GM12878 (cell line): ENCODE measurements around the gene PMAIP1. TPM values are rescaled to one million over a fixed set of nuclear protein-coding genes. Genes with fewer than 3 reads are reported as not detected.

ENCODE experiments used
- ATAC-seq: fragments of 200-7000 bp; cut with Tn5 transposase; 3 replicates; pipeline ENCODE4 v1.9.1; 2020; ENCODE audit warnings: mild to moderate bottlenecking, moderate library complexity
- BruUV-seq: library from RNA; stranded (reverse); fragments of 400-500 nt; replicated peaks from 2 replicates; lab custom pipeline; 2021; lab: Mats Ljungman, UMichigan
- CTCF ChIA-PET: fragments of 300-600 bp; sonication (Branson Sonifier 250); formaldehyde crosslinking; extraction: SDS; loops from one replicate; lab custom pipeline; 2021; ENCODE audit warnings: inconsistent platforms; lab: Yijun Ruan, JAX
- POLR2A ChIA-PET: fragments of 350-600 bp; formaldehyde crosslinking; extraction: SDS; loops from one replicate; lab custom pipeline; 2021; ENCODE audit warnings: inconsistent platforms; lab: Charles Lee
- RAD21 ChIA-PET: fragments of 300-600 bp; sonication (Branson Sonifier 250); formaldehyde crosslinking; loops from one replicate; lab custom pipeline; 2023; ENCODE audit warnings: antibody characterized with exemption; ENCODE audit not compliant: unreplicated experiment; lab: Charles Lee
- SMC1A ChIA-PET: fragments of 300-600 bp; sonication (Branson Sonifier 250); formaldehyde crosslinking; loops from one replicate; lab custom pipeline; 2023; ENCODE audit not compliant: unreplicated experiment, uncharacterized antibody; lab: Charles Lee
- DNase-seq: peaks from one replicate; pipeline ENCODE4 v3.0.0-alpha.2; 2011; ENCODE audit warnings: low read depth, low spot score
- FAIRE-seq: peaks from 3 replicates; lab custom pipeline; 2011; peaks lifted over from hg19 to GRCh38; lab: Jason Lieb, UNC
- H2AFZ ChIP-seq: 2 replicates; pipeline ENCODE4 v1.6.0; 2011; ENCODE audit warnings: low read depth, low read length, control low read depth; ENCODE audit not compliant: control insufficient read depth
- H3K27ac ChIP-seq: 2 replicates; pipeline ENCODE4 v1.5.1; 2011; ENCODE audit warnings: control low read depth; ENCODE audit not compliant: control insufficient read depth, insufficient read depth
- H3K27me3 ChIP-seq, 2 experiments: replicated peaks in 1 of 2; 2 replicates each; pipeline versions ENCODE4 v1.6.0 to v1.6.1; 2011; ENCODE audit warnings: low read length in 1 of 2; ENCODE audit not compliant: control insufficient read depth in 2 of 2, insufficient read depth in 2 of 2
- H3K36me3 ChIP-seq, 2 experiments: 2 replicates each; pipeline ENCODE4 v1.5.1; 2011; ENCODE audit warnings: low read length in 1 of 2; ENCODE audit not compliant: control insufficient read depth in 2 of 2, insufficient read depth in 2 of 2
- H3K4me1 ChIP-seq: 2 replicates; pipeline ENCODE4 v1.6.1; 2011; ENCODE audit warnings: mild to moderate bottlenecking, low read length, moderate library complexity, mixed read lengths; ENCODE audit not compliant: control insufficient read depth, insufficient read depth
- H3K4me2 ChIP-seq: 2 replicates; pipeline ENCODE4 v1.6.0; 2011; ENCODE audit warnings: control low read depth; ENCODE audit not compliant: control insufficient read depth, insufficient read depth
- H3K4me3 ChIP-seq: fragments of 200-600 bp; sonication (generic); 2 replicates; pipeline ENCODE4 v1.5.1; 2016
- H3K79me2 ChIP-seq: 2 replicates; pipeline ENCODE4 v1.6.0; 2011; ENCODE audit warnings: low read length; ENCODE audit not compliant: control insufficient read depth, insufficient read depth
- H3K9ac ChIP-seq: 2 replicates; pipeline ENCODE4 v1.8.0; 2011; ENCODE audit warnings: low read length, control low read depth, mixed read lengths; ENCODE audit not compliant: control insufficient read depth, insufficient read depth
- H3K9me3 ChIP-seq: replicated peaks from 3 replicates; pipeline ENCODE4 v1.5.1; 2011; ENCODE audit warnings: mild to moderate bottlenecking, low read length; ENCODE audit not compliant: control insufficient read depth, insufficient read depth
- H4K20me1 ChIP-seq: 2 replicates; pipeline ENCODE4 v1.6.0; 2011; ENCODE audit not compliant: control insufficient read depth, insufficient read depth
- BCLAF1 ChIP-seq: fragments of 450-650 bp; IDR thresholded peaks from 2 replicates; pipeline ENCODE4 v1.6.1; 2017; ENCODE audit warnings: antibody characterized with exemption, mild to moderate bottlenecking, moderate library complexity
- CTCF ChIP-seq, 3 experiments: IDR thresholded peaks in 2 of 3; conservative IDR thresholded peaks in 1 of 3; 2 replicates each; pipeline ENCODE4 v1.5.1; 2011; ENCODE audit warnings: low read depth in 3 of 3, low read length in 3 of 3, mild to moderate bottlenecking in 3 of 3, control low read depth in 2 of 3, moderate library complexity in 2 of 3, inconsistent platforms in 1 of 3, mixed read lengths in 1 of 3; ENCODE audit not compliant: control insufficient read depth in 2 of 3, insufficient read depth in 1 of 3; ENCODE audit errors: extremely low read depth in 1 of 3
- HDGF ChIP-seq: fragments of 450-650 bp; IDR thresholded peaks from 2 replicates; pipeline ENCODE4 v1.6.1; 2016; ENCODE audit warnings: antibody characterized with exemption
- LARP7 ChIP-seq: fragments of 450-650 bp; IDR thresholded peaks from 2 replicates; pipeline ENCODE4 v1.6.1; 2017; ENCODE audit warnings: mild to moderate bottlenecking
- MLLT1 ChIP-seq: fragments of 450-650 bp; IDR thresholded peaks from 2 replicates; pipeline ENCODE4 v1.6.1; 2016; ENCODE audit warnings: mild to moderate bottlenecking
- MTA2 ChIP-seq: fragments of 450-650 bp; IDR thresholded peaks from 2 replicates; pipeline ENCODE4 v1.6.1; 2016; ENCODE audit warnings: low read depth, mild to moderate bottlenecking, moderate library complexity
- NR2C1 ChIP-seq: fragments of 450-650 bp; IDR thresholded peaks from 2 replicates; pipeline ENCODE4 v1.6.1; 2017; ENCODE audit warnings: antibody characterized with exemption, mild to moderate bottlenecking, moderate library complexity
- SIN3A ChIP-seq: IDR thresholded peaks from 2 replicates; pipeline ENCODE4 v1.6.1; 2012; ENCODE audit warnings: low read depth, low read length, improper control_type of control experiment
- SMAD5 ChIP-seq: IDR thresholded peaks from 2 replicates; pipeline ENCODE4 v1.6.1; 2016; ENCODE audit warnings: antibody characterized with exemption, low read depth
- TCF7 ChIP-seq: IDR thresholded peaks from 2 replicates; pipeline ENCODE4 v1.6.1; 2014; ENCODE audit warnings: antibody characterized with exemption, borderline replicate concordance
- ZBTB11 ChIP-seq: fragments of 450-650 bp; formaldehyde crosslinking; IDR thresholded peaks from 2 replicates; pipeline ENCODE4 v1.5.0; 2022; ENCODE audit warnings: mild to moderate bottlenecking, missing genetic modification characterization
- WGBS: methylation state at CpG from one replicate; pipeline ENCODE4 v1.1.6; 2016; ENCODE audit warnings: low lambda C conversion rate; ENCODE audit not compliant: insufficient replicate concordance, insufficient coverage; ENCODE audit errors: missing lambda C conversion rate; 5-methylcytosine and 5-hydroxymethylcytosine counted together
- in situ Hi-C: fragments of 300-500 bp; cut with MboI; formaldehyde crosslinking; loops from 9 replicates; pipeline ENCODE4 v1.14.3; 2018; ENCODE audit warnings: mixed read lengths
- intact Hi-C: fragments of 100-400 bp; cut with micrococcal nuclease; formaldehyde crosslinking; loops from one replicate; pipeline ENCODE4 v1.14.2; 2022; ENCODE audit not compliant: unreplicated experiment
- polyA plus RNA-seq, 11 experiments: library from polyadenylated mRNA; depleted of rRNA in 4 of 11; unstranded in 6 of 11; stranded (reverse) in 5 of 11; fragments of >200 nt; fragmentation: Nextera tagmentation in 4 of 11; fragmentation: Illumina TruSeq in 1 of 11; extraction: Ambion mirVana in 4 of 11; extraction: Trizol in 1 of 11; gene quantifications; 1 replicate in 1 of 11; 2 replicates in 10 of 11; pipeline versions ENCODE4 v1.2.1 to v1.2.3, GENCODE V29; 2011 to 2016; ENCODE audit warnings: inconsistent platforms in 2 of 11, missing spikeins in 2 of 11, low read depth in 1 of 11
- total RNA-seq, 4 experiments: library from RNA; depleted of rRNA in 3 of 4; stranded (reverse); fragments of >200 nt in 3 of 4; fragmentation: Illumina TruSeq in 1 of 4; extraction: Trizol in 1 of 4; gene quantifications; 2 replicates each; pipeline versions ENCODE4 v1.2.1 to v1.2.3, GENCODE V29; 2013 to 2021

Gene PMAIP1
- total and polyA plus RNA-seq, 10 of the 15 experiments (the other 5 are each of a cell fraction or from before 2014, with no cell fraction given) = 74.0 to 219 (median 112) TPM

- no peaks in the 10 kb centered on the region for H4K20me1 ChIP-seq
- no peak for FAIRE-seq
- peaks cover 6% of the 10 kb centered on the region; the same call in 1 of the 2 replicates for H3K4me1 ChIP-seq
- H3K9me3 ChIP-seq = no peaks in the 10 kb centered on the region
- H3K9ac ChIP-seq = peak overlapping the region; percentile 98
- BruUV-seq = no TSS peak
- H3K27ac ChIP-seq = peak overlapping the region; percentile 95
- 1% methylated on average over 49 of the region's 51 CpGs for WGBS
- in situ Hi-C loops = loop anchor here (10.0 to 25.0 kb wide), 3 partner anchors 56 to 1338 kb away; partner anchors contain the start of gene MALT1
- peaks cover 0 to 7% of the 10 kb centered on the region in 2 experiments; a peak in 1 of 4 replicates for H3K36me3 ChIP-seq
- peak overlapping the region; percentile 48; the same call in 1 of the 2 replicates for H3K4me2 ChIP-seq
- ChIA-PET POLR2A (interaction anchor here (0.7 to 4.7 kb wide), 17 partner anchors 8 to 64 kb away, joined by 3 to 68 read pairs (median 9); no protein-coding TSS in a partner anchor), SMC1A (interaction anchor here (0.6 to 6.2 kb wide), 23 partner anchors 14 to 95 kb away, joined by 3 to 72 read pairs (median 11); no protein-coding TSS in a partner anchor), RAD21 (interaction anchor here (0.7 to 4.8 kb wide), 25 partner anchors 8 to 96 kb away, joined by 3 to 85 read pairs (median 6); no protein-coding TSS in a partner anchor), CTCF (interaction anchor here (0.6 to 4.4 kb wide), 19 partner anchors 17 to 95 kb away, joined by 3 to 30 read pairs (median 5); no protein-coding TSS in a partner anchor)
- H3K4me3 ChIP-seq = peak overlapping the region; percentile 84
- H3K27me3 ChIP-seq = no peaks in the 10 kb centered on the region
- intact Hi-C loops = loop anchor here (10.0 kb wide), 1 partner anchor 546 kb away; the partner anchor contains the start of gene LMAN1
- peaks cover 77% of the 10 kb centered on the region for H3K79me2 ChIP-seq
- H2AFZ ChIP-seq = no peak overlapping the region; the same call in 1 of the 2 replicates
- DNase-seq = no peak
- ATAC-seq = peak; percentile 51
- TF ChIP-seq MLLT1 (peak; percentile 89), MTA2 (no peak), SIN3A (peak; percentile 47; the same call in 1 of the 2 replicates), BCLAF1 (no peak), LARP7 (no peak; the same call in 1 of the 2 replicates), CTCF (IDR thresholded peaks at IDR 0.05 in 2 of 3, conservative IDR thresholded peaks at IDR 0.05 in 1 of 3; ENCODE audit: control insufficient read depth in 2 of 3, extremely low read depth in 1 of 3, insufficient read depth in 1 of 3, low read depth in 3 of 3, low read length in 3 of 3) (no peak), ZBTB11 (CRISPR knock-in tag) (peak; percentile 9; the same call in 1 of the 2 replicates), NR2C1 (no peak), SMAD5 (0 out of 2 replicates have a peak, but pooled peaks have one; percentile 7), HDGF (no peak), TCF7 (no peak)
These were observed 679 bp downstream of the PMAIP1 start for GRCh38 chr18:59900222-59901128.
